HCT116 (cell line): ENCODE measurements around the gene TMED7. TPM values are rescaled to one million over a fixed set of nuclear protein-coding genes. Genes with fewer than 3 reads are reported as not detected.

Experiments
- ATAC-seq: fragments of 200-7000 bp; cut with Tn5 transposase; 2 replicates; pipeline ENCODE4 v1.9.1; 2020; ENCODE audit warnings: mild to moderate bottlenecking, moderate library complexity
- BruUV-seq: library from RNA; stranded (reverse); fragments of 400-500 nt; replicated peaks from 2 replicates; lab custom pipeline; 2021; lab: Mats Ljungman, UMichigan
- CTCF ChIA-PET: fragments of 300-600 bp; sonication (Branson Sonifier 250); formaldehyde crosslinking; loops from one replicate; lab custom pipeline; 2021; ENCODE audit warnings: antibody characterized with exemption; lab: Charles Lee
- POLR2A ChIA-PET: fragments of 300-600, 350-600 bp; sonication (Branson Sonifier 250); formaldehyde crosslinking; loops from one replicate; lab custom pipeline; 2021; ENCODE audit warnings: antibody characterized with exemption; lab: Charles Lee
- RAD21 ChIA-PET, 2 experiments: fragments of 300-600 bp; sonication (Branson Sonifier 250); formaldehyde crosslinking; loops; one replicate each; lab custom pipeline; 2023; ENCODE audit warnings: low total read pairs in 2 of 2; ENCODE audit not compliant: uncharacterized antibody in 2 of 2, unreplicated experiment in 2 of 2, low non-redundant PET in 1 of 2; lab: Charles Lee
- DNase-seq: peaks from one replicate; pipeline ENCODE4 v3.0.0-alpha.2; 2010; ENCODE audit warnings: low read depth, low spot score
- H2AFZ ChIP-seq: fragments of 200-600 bp; shearing (Covaris generic), sonication (generic); 2 replicates; pipeline ENCODE4 v1.6.1; 2017; ENCODE audit warnings: low read depth, mixed run types, mixed read lengths, antibody characterized with exemption, low read length; ENCODE audit not compliant: poor library complexity, severe bottlenecking
- H3K27ac ChIP-seq: 2 replicates; pipeline ENCODE4 v1.5.1; 2012; ENCODE audit warnings: low read depth, low read length
- H3K27me3 ChIP-seq: fragments of 200-600 bp; sonication (generic); 2 replicates; pipeline ENCODE4 v1.6.1; 2016; ENCODE audit warnings: mixed run types, low read length, mixed read lengths; ENCODE audit not compliant: insufficient read depth
- H3K36me3 ChIP-seq, 2 experiments: fragments of 200-500 bp in 1 of 2; fragments of 200-600 bp in 1 of 2; sonication (Bioruptor generic) in 1 of 2; sonication (generic) in 1 of 2; 2 replicates each; pipeline versions ENCODE4 v1.5.1 to v1.6.1; 2014 to 2016; ENCODE audit warnings: low read length in 2 of 2, inconsistent platforms in 1 of 2, mixed read lengths in 1 of 2, mixed run types in 1 of 2; ENCODE audit not compliant: insufficient read depth in 2 of 2, control insufficient read depth in 1 of 2
- H3K4me1 ChIP-seq, 2 experiments: fragments of 200-600 bp in 1 of 2; sonication (generic) in 1 of 2; 2 replicates each; pipeline versions ENCODE4 v1.5.1 to v1.6.1; 2012 to 2017; ENCODE audit warnings: low read length in 2 of 2, inconsistent platforms in 1 of 2, mild to moderate bottlenecking in 1 of 2, mixed read lengths in 1 of 2, mixed run types in 1 of 2, moderate library complexity in 1 of 2; ENCODE audit not compliant: insufficient read depth in 2 of 2, control insufficient read depth in 1 of 2
- H3K4me2 ChIP-seq: fragments of 200-600 bp; sonication (generic); 2 replicates; pipeline ENCODE4 v1.6.1; 2017; ENCODE audit warnings: mixed run types, low read length, mixed read lengths
- H3K4me3 ChIP-seq, 2 experiments: fragments of 200-600 bp in 1 of 2; sonication (generic) in 1 of 2; replicated peaks in 1 of 2; 2 replicates each; pipeline ENCODE4 v1.5.1; 2011 to 2016; ENCODE audit warnings: low read length in 2 of 2, control low read depth in 1 of 2, low read depth in 1 of 2, mild to moderate bottlenecking in 1 of 2, mixed read lengths in 1 of 2, mixed run types in 1 of 2
- H3K79me2 ChIP-seq: fragments of 200-600 bp; sonication (generic); 2 replicates; pipeline ENCODE4 v1.6.1; 2017; ENCODE audit warnings: mild to moderate bottlenecking, mixed run types, low read length, moderate library complexity, mixed read lengths; ENCODE audit not compliant: insufficient read depth
- H3K9ac ChIP-seq: fragments of 200-600 bp; sonication (generic); 2 replicates; pipeline ENCODE4 v1.6.1; 2016; ENCODE audit warnings: low read length, mixed read lengths
- H3K9me2 ChIP-seq: fragments of 200-600 bp; sonication (generic), shearing (Covaris generic); 2 replicates; pipeline ENCODE4 v1.6.1; 2017; ENCODE audit warnings: mixed run types, mild to moderate bottlenecking, moderate library complexity; ENCODE audit not compliant: insufficient read depth
- H3K9me3 ChIP-seq, 2 experiments: fragments of 200-500 bp in 1 of 2; fragments of 200-600 bp in 1 of 2; sonication (Bioruptor generic) in 1 of 2; sonication (generic) in 1 of 2; 2 replicates each; pipeline ENCODE4 v1.6.1; 2014 to 2017; ENCODE audit warnings: low read length in 2 of 2, mixed read lengths in 2 of 2, inconsistent platforms in 1 of 2, low read depth in 1 of 2, mild to moderate bottlenecking in 1 of 2, mixed run types in 1 of 2, moderate library complexity in 1 of 2; ENCODE audit not compliant: control insufficient read depth in 1 of 2, insufficient read depth in 1 of 2
- H4K20me1 ChIP-seq: fragments of 200-600 bp; sonication (generic), shearing (Covaris generic); 2 replicates; pipeline ENCODE4 v1.6.1; 2017; ENCODE audit warnings: mixed run types, mild to moderate bottlenecking, moderate library complexity; ENCODE audit not compliant: insufficient read depth
- ATF3 ChIP-seq: IDR thresholded peaks from 2 replicates; pipeline ENCODE4 v1.6.1; 2012
- CTCF ChIP-seq, 3 experiments: fragments of 200-600 bp in 1 of 3; sonication (generic) in 1 of 3; IDR thresholded peaks in 2 of 3; conservative IDR thresholded peaks in 1 of 3; 2 replicates each; pipeline ENCODE4 v1.5.1; 2012 to 2017; ENCODE audit warnings: low read depth in 2 of 3, low read length in 2 of 3, antibody characterized with exemption in 1 of 3, borderline replicate concordance in 1 of 3, control low read depth in 1 of 3, mild to moderate bottlenecking in 1 of 3, mixed read lengths in 1 of 3, mixed run types in 1 of 3, moderate library complexity in 1 of 3; ENCODE audit not compliant: insufficient read depth in 1 of 3
- ELF1 ChIP-seq: IDR thresholded peaks from 2 replicates; pipeline ENCODE4 v1.6.1; 2012; ENCODE audit warnings: low read depth, borderline replicate concordance
- EZH2phosphoT487 ChIP-seq: fragments of 200-600 bp; IDR thresholded peaks from 2 replicates; pipeline ENCODE4 v1.6.1; 2018; ENCODE audit warnings: antibody characterized with exemption, borderline replicate concordance
- JUND ChIP-seq: IDR thresholded peaks from 2 replicates; pipeline ENCODE4 v1.6.1; 2012
- RAD21 ChIP-seq: IDR thresholded peaks from 2 replicates; pipeline ENCODE4 v1.6.1; 2012; ENCODE audit warnings: low read depth, mild to moderate bottlenecking
- REST ChIP-seq: IDR thresholded peaks from 2 replicates; pipeline ENCODE4 v1.6.1; 2012; ENCODE audit warnings: low read depth
- SP1 ChIP-seq: IDR thresholded peaks from 2 replicates; pipeline ENCODE4 v1.6.1; 2012; ENCODE audit warnings: low read depth
- SRF ChIP-seq: IDR thresholded peaks from 2 replicates; pipeline ENCODE4 v1.6.1; 2012; ENCODE audit warnings: low read depth
- TCF7L2 ChIP-seq: IDR thresholded peaks from 2 replicates; pipeline ENCODE4 v1.7.0; 2011; ENCODE audit warnings: borderline replicate concordance, inconsistent platforms; ENCODE audit not compliant: insufficient read depth, insufficient read length; ENCODE audit errors: extremely low read depth
- ZBTB33 ChIP-seq: IDR thresholded peaks from 2 replicates; pipeline ENCODE4 v1.6.1; 2011; ENCODE audit warnings: mild to moderate bottlenecking, low read length, moderate library complexity; ENCODE audit not compliant: insufficient replicate concordance; ENCODE audit errors: extremely low read depth
- intact Hi-C: fragments of 100-400 bp; cut with micrococcal nuclease; formaldehyde crosslinking; loops from 2 replicates; pipeline ENCODE4 v1.10.0; 2022
- total RNA-seq: library from RNA; stranded (reverse); gene quantifications from one replicate; pipeline ENCODE4 v1.2.1, GENCODE V29; 2021; ENCODE audit not compliant: unreplicated experiment

The TMED7 gene
- total RNA-seq, 1 experiment from 2014 or later, result 167 TPM

GRCh38 chr5:115634343-115635132 lies 8.7 kb upstream of the TMED7 start (continued):
- peak; percentile 81 to 89 (median 85) for TF ChIP-seq CTCF (IDR thresholded peaks at IDR 0.05 in 2 of 3, conservative IDR thresholded peaks at IDR 0.05 in 1 of 3; ENCODE audit: borderline replicate concordance in 1 of 3, insufficient read depth in 1 of 3, low read depth in 2 of 3, low read length in 2 of 3)
- TF ChIP-seq, all 23 proteins: peak for 6

GRCh38 chr5:115629903-115630302 lies 4.1 kb upstream of the TMED7 start:
- Histone ChIP-seq H3K4me1 (peaks cover 10 to 31% of the 10 kb centered on the region in 2 experiments), H3K9me3 (no peaks in the 10 kb centered on the region), H3K79me2 (peaks cover 14% of the 10 kb centered on the region), H4K20me1 (no peaks in the 10 kb centered on the region), H2AFZ (no peak overlapping the region), H3K27me3 (no peaks in the 10 kb centered on the region), H3K4me3 (no peak overlapping the region), H3K36me3 (no peaks in the 10 kb centered on the region), H3K27ac (no peak overlapping the region), H3K9me2 (no peaks in the 10 kb centered on the region), H3K9ac (no peak overlapping the region), H3K4me2 (no peak overlapping the region)
- BruUV-seq, result no TSS peak
- CTCF ChIA-PET, result interaction anchor here (1.4 kb wide), 1 partner anchor 12 kb away, joined by 4 read pairs; no protein-coding TSS in a partner anchor
- POLR2A ChIA-PET, result no interaction called here
- RAD21 ChIA-PET, result no interaction called here
- DNase-seq (no peak), ATAC-seq (no peak)
- intact Hi-C loops, result no loop called here
- TF ChIP-seq REST, result no peak
- TF ChIP-seq ZBTB33, result no peak
- TF ChIP-seq RAD21, result no peak
- no peak for TF ChIP-seq SRF
- no peak for TF ChIP-seq EZH2phosphoT487
- TF ChIP-seq ELF1, result no peak
- no peak for TF ChIP-seq SP1
- no peak for TF ChIP-seq JUND
- TF ChIP-seq CTCF (IDR thresholded peaks at IDR 0.05 in 2 of 3, conservative IDR thresholded peaks at IDR 0.05 in 1 of 3; ENCODE audit: borderline replicate concordance in 1 of 3, insufficient read depth in 1 of 3, low read depth in 2 of 3, low read length in 2 of 3), result no peak
- no peak for TF ChIP-seq TCF7L2
- TF ChIP-seq ATF3, result no peak
